GM12801 (cell line): ENCODE measurements around the gene HYI.

Source experiments
- CTCF ChIP-seq: IDR thresholded peaks from one replicate; pipeline ENCODE4 v1.5.1; 2011; ENCODE audit warnings: control low read depth; ENCODE audit not compliant: insufficient read length; ENCODE audit errors: extremely low read depth

The HYI gene

DNA sequence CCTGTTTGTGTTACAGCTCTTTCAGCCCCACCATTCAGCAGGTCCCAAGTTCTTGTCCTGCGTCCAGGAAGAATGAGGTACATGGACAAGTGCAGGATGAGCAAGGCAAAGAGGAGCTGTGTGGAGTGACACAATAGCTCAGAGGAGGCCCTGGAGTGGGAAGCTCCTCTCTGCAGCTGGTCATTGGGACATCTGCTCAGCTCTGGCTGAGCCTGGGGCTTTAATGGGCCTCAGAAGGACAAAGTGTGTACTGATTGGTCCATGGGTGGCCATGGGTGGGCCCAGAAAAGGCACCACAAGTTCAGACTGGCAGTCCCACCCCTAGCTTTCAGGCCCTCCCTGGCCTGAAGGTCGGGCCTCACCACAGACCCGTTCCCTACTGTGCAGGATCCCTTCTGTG, 14.7 kb upstream of the HYI start:
- TF ChIP-seq CTCF, result no peak

- no peak for TF ChIP-seq CTCF
Measured at GRCh38 chr1:43466403-43466802, 12.7 kb upstream of the HYI start.

DNA sequence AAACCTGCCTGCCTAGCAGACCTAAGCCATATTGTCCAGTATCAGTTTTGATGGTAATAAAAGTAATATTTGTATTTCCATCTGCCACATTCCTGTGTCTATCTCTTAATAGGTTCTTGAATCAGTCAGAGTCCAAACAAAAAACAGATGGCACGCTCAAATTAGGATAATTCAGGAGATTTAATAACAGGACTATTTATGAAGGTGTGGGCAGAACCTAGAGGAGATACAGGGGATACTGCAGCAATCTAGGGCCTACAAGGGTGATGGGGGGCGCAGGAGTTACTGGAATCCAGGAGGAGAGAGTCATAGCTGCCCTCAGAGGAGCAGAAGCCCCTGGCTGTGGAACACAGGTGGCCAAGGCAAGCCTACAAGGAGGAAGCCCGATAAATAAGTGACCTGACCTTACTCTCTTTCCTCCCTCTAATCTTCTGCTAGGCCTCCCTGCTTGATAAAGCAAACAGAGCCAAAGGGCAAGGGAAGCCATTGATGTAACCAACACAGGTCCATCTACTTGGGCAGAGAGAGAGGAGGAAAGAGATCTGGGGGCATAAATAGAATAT, 11.9 kb upstream of the HYI start:
- TF ChIP-seq CTCF, result no peak

- TF ChIP-seq CTCF, result no peak
Measured at GRCh38 chr1:43464681-43465504, 11.2 kb upstream of the HYI start.

- no peak for TF ChIP-seq CTCF
Measured at GRCh38 chr1:43463479-43463878, 9.7 kb upstream of the HYI start.

DNA sequence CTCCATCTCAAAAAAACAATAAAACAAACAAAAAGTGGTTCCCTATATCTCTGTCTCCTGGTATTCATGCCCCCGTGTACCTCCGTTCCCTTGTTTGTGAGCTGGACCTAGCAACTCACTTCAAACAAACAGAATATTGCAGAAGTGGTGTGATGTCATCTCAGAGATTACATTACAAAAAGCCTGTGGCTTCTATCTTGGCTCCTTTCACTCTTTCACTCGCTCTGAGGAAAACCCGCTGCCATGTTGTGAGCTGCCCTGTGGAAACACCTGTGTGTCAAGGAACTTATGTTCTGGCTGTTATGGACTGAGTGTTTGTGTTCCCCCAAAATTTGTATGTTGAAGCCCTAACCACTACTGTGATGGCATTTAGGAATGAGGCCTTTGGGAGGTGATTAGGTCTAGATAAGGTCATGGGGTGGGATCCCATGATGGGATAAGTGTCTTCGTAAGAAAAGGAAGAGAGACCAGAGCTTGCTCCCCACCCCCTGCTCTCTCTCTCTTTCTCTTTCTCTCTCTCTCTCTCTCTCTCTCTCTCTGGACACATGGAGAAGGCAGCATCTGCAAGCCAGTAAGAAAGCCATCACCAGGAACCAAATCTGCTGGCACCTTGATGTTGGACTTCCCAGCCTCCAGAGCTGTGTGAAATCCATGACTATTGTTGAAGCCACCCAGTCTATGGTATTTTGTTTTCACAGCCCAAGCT, 7.4 kb upstream of the HYI start:
- no peak for TF ChIP-seq CTCF

GRCh38 chr1:43455213-43455889, 1.6 kb upstream of the HYI start:
- TF ChIP-seq CTCF, result no peak
